Measurements from ENCODE around the gene HAPSTR1. TPM values are rescaled to one million over a fixed set of nuclear protein-coding genes. Genes with fewer than 3 reads are reported as not detected.

Gene HAPSTR1
- total RNA-seq, 1 donor from 2014 or later, result 80.1 TPM

DNA sequence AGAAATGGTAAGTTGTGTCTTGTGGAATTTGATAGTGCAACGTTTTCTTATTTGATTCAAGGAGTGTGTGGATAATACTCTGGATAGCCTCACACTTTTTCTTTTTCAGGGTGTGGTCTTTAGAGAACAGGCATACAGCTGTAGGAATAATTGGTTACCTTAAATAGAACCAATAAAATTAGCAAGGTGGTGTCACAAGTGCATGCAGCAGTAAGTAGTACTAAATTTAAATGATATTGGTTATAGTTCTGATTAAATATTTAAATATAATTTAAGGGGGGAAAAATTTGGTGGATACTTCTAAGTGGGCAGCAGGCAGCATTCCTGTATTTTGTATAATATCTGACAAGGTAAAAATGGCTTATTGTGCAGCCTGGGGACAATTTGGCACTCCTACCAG, 3.7 kb downstream of the HAPSTR1 start:
- no peak for TF ChIP-seq CTCF (conservative IDR thresholded peaks at IDR 0.05)
- Mint-ChIP-seq H3K27ac (ENCODE audit: unreplicated experiment) (no peak overlapping the region), H3K4me1 (peaks cover 58% of the 10 kb centered on the region), H3K36me3 (ENCODE audit: low read depth) (peaks cover 18% of the 10 kb centered on the region), H3K9me3 (no peaks in the 10 kb centered on the region), H3K27me3 (ENCODE audit: low read depth) (peaks cover 3% of the 10 kb centered on the region), H3K4me3 (peak overlapping the region; percentile 33)
- no peak for DNase-seq (ENCODE audit: low read depth, low spot score)

DNA sequence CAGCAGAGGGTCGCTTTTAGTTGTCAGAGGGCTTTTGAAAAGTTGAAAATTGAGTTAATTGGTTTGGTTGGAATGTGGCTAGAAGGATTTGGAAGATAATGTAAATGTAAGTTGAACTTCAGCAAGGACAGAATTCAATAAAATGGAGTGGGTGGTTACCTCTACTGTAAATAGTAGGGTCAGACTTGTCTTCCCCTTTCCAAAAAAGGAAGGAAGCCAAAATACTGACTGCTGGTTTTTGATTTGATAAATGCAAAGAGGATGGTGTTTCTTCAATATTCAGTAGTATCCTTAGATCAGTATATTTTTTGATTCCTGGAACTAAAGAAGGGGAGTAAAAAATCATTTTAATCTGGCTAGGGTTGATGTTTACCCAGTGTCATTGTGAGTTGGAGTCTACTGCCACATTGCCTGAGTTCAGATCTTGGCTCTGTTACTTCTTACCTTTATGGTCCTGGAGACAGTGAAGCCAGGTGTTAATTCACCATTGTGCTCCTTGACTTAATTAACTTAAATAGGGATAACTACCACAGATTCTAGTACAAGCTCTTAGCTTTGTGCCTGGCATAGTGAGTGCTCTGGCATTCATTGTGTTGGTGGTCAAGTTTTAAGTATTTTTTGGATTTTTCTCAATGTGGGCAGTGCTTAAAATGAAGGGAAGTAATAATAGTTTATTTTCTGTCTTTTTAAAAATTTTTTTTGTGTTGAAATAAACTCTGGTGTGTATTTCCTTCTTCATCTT, 4.4 kb downstream of the HAPSTR1 start:
- Mint-ChIP-seq H3K9me3 (no peaks in the 10 kb centered on the region), H3K36me3 (ENCODE audit: low read depth) (peaks cover 18% of the 10 kb centered on the region), H3K27me3 (ENCODE audit: low read depth) (peaks cover 3% of the 10 kb centered on the region), H3K4me3 (peak overlapping the region; percentile 81), H3K4me1 (peaks cover 60% of the 10 kb centered on the region), H3K27ac (ENCODE audit: unreplicated experiment) (no peak overlapping the region)
- no peak for TF ChIP-seq CTCF (conservative IDR thresholded peaks at IDR 0.05)
- DNase-seq (ENCODE audit: low read depth, low spot score), result no peak

DNA sequence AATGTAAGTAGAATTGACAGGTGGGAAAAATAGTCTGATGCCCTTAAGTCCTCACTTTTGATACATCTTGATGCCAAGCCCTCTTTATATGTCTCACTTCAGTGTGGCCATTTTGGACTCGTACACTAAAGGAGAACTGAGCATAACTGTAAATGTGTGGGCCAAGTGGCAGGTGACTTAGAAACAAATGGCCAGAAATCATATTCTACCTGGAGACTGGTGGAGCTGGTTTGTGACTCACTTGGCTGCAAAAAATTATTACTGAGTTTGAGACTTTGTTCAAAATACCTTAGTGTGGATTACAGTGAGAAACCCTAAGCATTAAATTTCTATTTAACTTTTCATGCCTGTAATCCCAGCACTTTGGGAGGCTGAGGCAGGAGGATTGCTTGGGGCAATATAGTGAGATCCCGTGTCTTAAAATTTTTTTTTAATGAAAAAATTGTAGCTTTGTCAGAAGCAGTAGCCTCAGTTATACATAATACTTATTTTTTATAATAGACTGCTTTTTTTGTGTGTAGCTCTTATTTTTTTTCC, 5.0 kb downstream of the HAPSTR1 start:
- no peak for TF ChIP-seq CTCF (conservative IDR thresholded peaks at IDR 0.05)
- H3K4me3 Mint-ChIP-seq, result peak overlapping the region; percentile 81
- no peak overlapping the region for H3K27ac Mint-ChIP-seq (ENCODE audit: unreplicated experiment)
- no peak for DNase-seq (ENCODE audit: low read depth, low spot score)
- peaks cover 21% of the 10 kb centered on the region for H3K36me3 Mint-ChIP-seq (ENCODE audit: low read depth)
- H3K27me3 Mint-ChIP-seq (ENCODE audit: low read depth), result no peaks in the 10 kb centered on the region
- H3K4me1 Mint-ChIP-seq, result peaks cover 62% of the 10 kb centered on the region
- H3K9me3 Mint-ChIP-seq, result no peaks in the 10 kb centered on the region

GRCh38 chr16:9097266-9098219, 6.1 kb downstream of the HAPSTR1 start:
- no peak for DNase-seq (ENCODE audit: low read depth, low spot score)
- TF ChIP-seq CTCF (conservative IDR thresholded peaks at IDR 0.05), result no peak
- Mint-ChIP-seq H3K27ac (ENCODE audit: unreplicated experiment) (peak overlapping the region; percentile 64), H3K4me1 (peaks cover 71% of the 10 kb centered on the region), H3K4me3 (peak overlapping the region; percentile 70), H3K36me3 (ENCODE audit: low read depth) (peaks cover 30% of the 10 kb centered on the region), H3K9me3 (no peaks in the 10 kb centered on the region), H3K27me3 (ENCODE audit: low read depth) (no peaks in the 10 kb centered on the region)

GRCh38 chr16:9098377-9099090, 7.1 kb downstream of the HAPSTR1 start:
- H3K36me3 Mint-ChIP-seq (ENCODE audit: low read depth), result peaks cover 25% of the 10 kb centered on the region
- H3K27ac Mint-ChIP-seq (ENCODE audit: unreplicated experiment), result no peak overlapping the region
- no peak for TF ChIP-seq CTCF (conservative IDR thresholded peaks at IDR 0.05)
- no peaks in the 10 kb centered on the region for H3K27me3 Mint-ChIP-seq (ENCODE audit: low read depth)
- peak overlapping the region; percentile 70 for H3K4me3 Mint-ChIP-seq
- peaks cover 68% of the 10 kb centered on the region for H3K4me1 Mint-ChIP-seq
- H3K9me3 Mint-ChIP-seq, result no peaks in the 10 kb centered on the region
- no peak for DNase-seq (ENCODE audit: low read depth, low spot score)

Data from neural crest cell (in vitro differentiated cells).